ENCODE measurements around the gene KCNA10.

Gene KCNA10

GRCh38 chr1:110519125-110519810 lies at the start of gene KCNA10:
KCNA10 (minus strand) TSS chr1:110519175; CDS start chr1:110518787, 388 bp downstream.
- DNase-seq (ENCODE audit: low spot score): no peak

GRCh38 chr1:110566836-110567235 lies 47.9 kb upstream of the KCNA10 start:
- no peak for DNase-seq (ENCODE audit: low spot score)

- DNase-seq (ENCODE audit: low spot score): no peak
These were observed 46.6 kb upstream of the KCNA10 start for GRCh38 chr1:110565565-110565964.

- no peak for DNase-seq (ENCODE audit: low spot score)
These were observed 44.1 kb upstream of the KCNA10 start for GRCh38 chr1:110563089-110563488.

GRCh38 chr1:110561596-110561995 lies 42.6 kb upstream of the KCNA10 start:
- DNase-seq (ENCODE audit: low spot score): no peak

GRCh38 chr1:110559157-110559556 lies 40.2 kb upstream of the KCNA10 start:
- DNase-seq (ENCODE audit: low spot score): no peak

- no peak for DNase-seq (ENCODE audit: low spot score)
These were observed 38.5 kb upstream of the KCNA10 start for GRCh38 chr1:110557481-110557880.

GRCh38 chr1:110556471-110556807 lies 37.5 kb upstream of the KCNA10 start:
- no peak for DNase-seq (ENCODE audit: low spot score)

- DNase-seq (ENCODE audit: low spot score): no peak
These were observed 37.0 kb upstream of the KCNA10 start for GRCh38 chr1:110555807-110556470.

GRCh38 chr1:110554871-110555801 lies 36.2 kb upstream of the KCNA10 start:
- peak; percentile 37 for DNase-seq (ENCODE audit: low spot score)

- no peak for DNase-seq (ENCODE audit: low spot score)
These were observed 32.4 kb upstream of the KCNA10 start for GRCh38 chr1:110551278-110551809.

- no peak for DNase-seq (ENCODE audit: low spot score)
These were observed 30.9 kb upstream of the KCNA10 start for GRCh38 chr1:110549831-110550230.

- DNase-seq (ENCODE audit: low spot score): no peak
These were observed 29.4 kb upstream of the KCNA10 start for GRCh38 chr1:110548381-110548780.

- no peak for DNase-seq (ENCODE audit: low spot score)
These were observed 28.0 kb upstream of the KCNA10 start for GRCh38 chr1:110547017-110547416.

GRCh38 chr1:110545492-110545891 lies 26.5 kb upstream of the KCNA10 start:
- no peak for DNase-seq (ENCODE audit: low spot score)

- DNase-seq (ENCODE audit: low spot score): no peak
These were observed 25.8 kb upstream of the KCNA10 start for GRCh38 chr1:110544753-110545152.

GRCh38 chr1:110542725-110543124 lies 23.8 kb upstream of the KCNA10 start:
- no peak for DNase-seq (ENCODE audit: low spot score)

GRCh38 chr1:110541906-110542395 lies 23.0 kb upstream of the KCNA10 start:
- DNase-seq (ENCODE audit: low spot score): no peak

- DNase-seq (ENCODE audit: low spot score): no peak
These were observed 22.1 kb upstream of the KCNA10 start for GRCh38 chr1:110540891-110541685.

- DNase-seq (ENCODE audit: low spot score): no peak
These were observed 19.9 kb upstream of the KCNA10 start for GRCh38 chr1:110538921-110539320.

GRCh38 chr1:110538075-110538474 lies 19.1 kb upstream of the KCNA10 start:
- no peak for DNase-seq (ENCODE audit: low spot score)

- DNase-seq (ENCODE audit: low spot score): no peak
These were observed 17.0 kb upstream of the KCNA10 start for GRCh38 chr1:110535985-110536384.

Measured in CD4-positive, alpha-beta T cell treated with Interleukin-15 for 4 hours (primary cell).